SK-N-SH (cell line): ENCODE results near the gene GLE1. TPM values are rescaled to one million over a fixed set of nuclear protein-coding genes. Genes with fewer than 3 reads are reported as not detected.

Experiments
- CTCF ChIA-PET: fragments of 300-600, 350-600 bp; formaldehyde crosslinking; extraction: SDS; loops from one replicate; lab custom pipeline; 2021; lab: Yijun Ruan, JAX
- POLR2A ChIA-PET: fragments of 350-600 bp; sonication (Branson Sonifier 250); formaldehyde crosslinking; extraction: SDS; loops from one replicate; lab custom pipeline; 2020; ENCODE audit warnings: antibody characterized with exemption, inconsistent platforms; lab: Yijun Ruan, JAX
- DNase-seq: peaks from one replicate; pipeline ENCODE4 v3.0.0; 2012
- H2AFZ ChIP-seq: fragments of 200-600 bp; sonication (generic); 2 replicates; pipeline ENCODE4 v1.8.1; 2016; ENCODE audit warnings: antibody characterized with exemption, mild to moderate bottlenecking, low read depth
- H3F3A ChIP-seq: fragments of 200-600 bp; sonication (generic); replicated peaks from 2 replicates; pipeline ENCODE3; 2016; ENCODE audit warnings: antibody characterized with exemption, mild to moderate bottlenecking; ENCODE audit not compliant: insufficient read depth
- H3K27ac ChIP-seq, 2 experiments: fragments of 200-500 bp in 1 of 2; fragments of 200-600 bp in 1 of 2; sonication (Bioruptor generic) in 1 of 2; sonication (generic), shearing (Covaris generic) in 1 of 2; 2 replicates each; pipeline versions ENCODE4 v1.5.1 to v1.6.1; 2014 to 2016; ENCODE audit warnings: low read depth in 2 of 2, inconsistent platforms in 1 of 2, low read length in 1 of 2, mild to moderate bottlenecking in 1 of 2, mixed read lengths in 1 of 2
- H3K27me3 ChIP-seq: fragments of 200-600 bp; sonication (generic), shearing (Covaris generic); 2 replicates; pipeline ENCODE4 v1.6.1; 2016; ENCODE audit warnings: mixed run types; ENCODE audit not compliant: insufficient read depth
- H3K36me3 ChIP-seq, 2 experiments: fragments of 200-500 bp in 1 of 2; fragments of 200-600 bp in 1 of 2; sonication (Bioruptor generic) in 1 of 2; sonication (generic) in 1 of 2; replicated peaks in 1 of 2; 2 replicates each; pipeline versions ENCODE3 to v1.5.1; 2014 to 2016; ENCODE audit warnings: low read length in 1 of 2, mild to moderate bottlenecking in 1 of 2; ENCODE audit not compliant: insufficient read depth in 2 of 2, control insufficient read depth in 1 of 2
- H3K4me1 ChIP-seq, 2 experiments: fragments of 200-500 bp in 1 of 2; fragments of 200-600 bp in 1 of 2; sonication (Bioruptor generic) in 1 of 2; sonication (generic), shearing (Covaris generic) in 1 of 2; 2 replicates each; pipeline versions ENCODE4 v1.5.1 to v1.6.1; 2014 to 2016; ENCODE audit warnings: low read depth in 1 of 2, low read length in 1 of 2, mixed run types in 1 of 2; ENCODE audit not compliant: insufficient read depth in 2 of 2, control insufficient read depth in 1 of 2
- H3K4me2 ChIP-seq: fragments of 200-600 bp; sonication (generic), shearing (Covaris generic); 2 replicates; pipeline ENCODE4 v1.6.1; 2017; ENCODE audit warnings: mixed run types
- H3K4me3 ChIP-seq, 2 experiments: fragments of 200-500 bp in 1 of 2; fragments of 200-600 bp in 1 of 2; sonication (Bioruptor generic) in 1 of 2; sonication (generic), shearing (Covaris generic) in 1 of 2; 2 replicates each; pipeline versions ENCODE4 v1.5.1 to v1.8.1; 2014 to 2016; ENCODE audit warnings: low read depth in 2 of 2, inconsistent platforms in 1 of 2, low read length in 1 of 2, mild to moderate bottlenecking in 1 of 2, mixed read lengths in 1 of 2, moderate library complexity in 1 of 2
- H3K79me2 ChIP-seq: fragments of 200-600 bp; sonication (generic); 2 replicates; pipeline ENCODE4 v1.8.1; 2017; ENCODE audit warnings: mild to moderate bottlenecking; ENCODE audit not compliant: insufficient read depth
- H3K9ac ChIP-seq: fragments of 200-600 bp; sonication (generic); 2 replicates; pipeline ENCODE4 v1.6.1; 2017; ENCODE audit warnings: mixed run types
- H3K9me2 ChIP-seq: fragments of 200-600 bp; sonication (generic); 2 replicates; pipeline ENCODE4 v1.6.1; 2017; ENCODE audit warnings: mixed run types
- H3K9me3 ChIP-seq: fragments of 200-600 bp; sonication (generic); 2 replicates; pipeline ENCODE4 v1.6.1; 2017; ENCODE audit warnings: mixed run types, mild to moderate bottlenecking, moderate library complexity
- H4K20me1 ChIP-seq: fragments of 200-600 bp; sonication (generic); 2 replicates; pipeline ENCODE4 v1.6.1; 2017; ENCODE audit warnings: mild to moderate bottlenecking, mixed run types; ENCODE audit not compliant: insufficient read depth
- ELF1 ChIP-seq: IDR thresholded peaks from 2 replicates; pipeline ENCODE4 v1.4.0; 2012
- FOSL2 ChIP-seq: IDR thresholded peaks from 2 replicates; pipeline ENCODE4 v1.4.0; 2012; ENCODE audit warnings: low read depth, mild to moderate bottlenecking, moderate library complexity, borderline replicate concordance
- FOXJ3 ChIP-seq: sonication (generic); formaldehyde crosslinking; IDR thresholded peaks from 2 replicates; pipeline ENCODE4 v1.5.1; 2020; ENCODE audit warnings: mild to moderate bottlenecking, missing genetic modification reagents
- GABPA ChIP-seq: IDR thresholded peaks from 2 replicates; pipeline ENCODE4 v1.4.0; 2012; ENCODE audit warnings: low read depth, mild to moderate bottlenecking
- GATA2 ChIP-seq: sonication (generic); formaldehyde crosslinking; IDR thresholded peaks from 2 replicates; pipeline ENCODE4 v1.5.0; 2020; ENCODE audit warnings: mild to moderate bottlenecking, missing genetic modification reagents
- MEF2A ChIP-seq: IDR thresholded peaks from 2 replicates; pipeline ENCODE4 v1.4.0; 2012; ENCODE audit warnings: low read depth, borderline replicate concordance
- MXI1 ChIP-seq: IDR thresholded peaks from 2 replicates; pipeline ENCODE4 v1.6.1; 2012; ENCODE audit warnings: mild to moderate bottlenecking, low read depth, low read length, improper control_type of control experiment
- NRF1 ChIP-seq: IDR thresholded peaks from 2 replicates; pipeline ENCODE4 v1.6.1; 2012; ENCODE audit warnings: low read depth, mild to moderate bottlenecking, low read length
- RAD21 ChIP-seq: IDR thresholded peaks from 2 replicates; pipeline ENCODE4 v1.6.1; 2012; ENCODE audit warnings: mild to moderate bottlenecking, low read length
- RCOR1 ChIP-seq: fragments of 150-350 bp; IDR thresholded peaks from 2 replicates; pipeline ENCODE4 v1.6.1; 2017; ENCODE audit warnings: antibody characterized with exemption, low read length
- SMC3 ChIP-seq: IDR thresholded peaks from 2 replicates; pipeline ENCODE4 v1.6.1; 2012; ENCODE audit warnings: low read depth, low read length, improper control_type of control experiment
- YY1 ChIP-seq: IDR thresholded peaks from 2 replicates; pipeline ENCODE4 v1.4.0; 2012; ENCODE audit warnings: low read depth, mild to moderate bottlenecking
- WGBS: methylation state at CpG from one replicate; pipeline ENCODE4 v1.1.6; 2017; ENCODE audit warnings: low lambda C conversion rate; 5-methylcytosine and 5-hydroxymethylcytosine counted together
- polyA plus RNA-seq, 3 experiments: library from polyadenylated mRNA; depleted of rRNA; stranded (reverse); fragments of >200 nt; gene quantifications; 2 replicates each; pipeline ENCODE4 v1.2.3, GENCODE V29; 2012
- TF ChIP-seq, protein P1 (sequence below): IDR thresholded peaks from 2 replicates; pipeline ENCODE4 v1.4.0; 2012; ENCODE audit warnings: low read depth
- TF ChIP-seq, protein P2 (sequence below): fragments of 200-600 bp; sonication (generic); IDR thresholded peaks from 2 replicates; pipeline ENCODE4 v1.6.1; 2017; ENCODE audit warnings: antibody characterized with exemption, mild to moderate bottlenecking, moderate library complexity
- TF ChIP-seq, protein P3 (sequence below): fragments of 150-350 bp; IDR thresholded peaks from 2 replicates; pipeline ENCODE4 v1.6.1; 2017; ENCODE audit warnings: antibody characterized with exemption, low read length, low read depth, borderline replicate concordance

GLE1 gene
- polyA plus RNA-seq, 1 of the 3 experiments (the other 2 are of a cell fraction) = 13.8 TPM

DNA sequence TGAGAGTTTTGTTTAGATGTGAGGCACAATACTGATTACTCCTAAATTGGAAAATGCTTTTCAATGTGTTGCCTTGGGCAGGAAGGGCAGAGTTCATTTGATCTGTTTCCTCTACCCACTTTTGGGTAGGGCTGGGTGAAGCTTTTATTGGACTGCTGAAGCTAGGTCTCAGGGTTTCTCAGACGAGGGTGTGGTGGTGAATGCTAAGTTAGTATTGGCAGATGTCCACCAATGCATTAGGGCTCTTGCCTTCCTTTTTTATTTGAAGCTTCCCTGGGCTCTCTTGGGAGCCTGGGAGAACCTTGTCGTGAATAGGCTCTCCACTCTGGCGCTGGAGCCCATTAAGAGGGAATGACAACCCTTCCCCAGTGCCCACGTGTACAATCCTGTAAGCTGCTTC is 71.0 kb downstream of the GLE1 start:
- no peak for DNase-seq
- H3K27ac ChIP-seq = no peak overlapping the region

DNA sequence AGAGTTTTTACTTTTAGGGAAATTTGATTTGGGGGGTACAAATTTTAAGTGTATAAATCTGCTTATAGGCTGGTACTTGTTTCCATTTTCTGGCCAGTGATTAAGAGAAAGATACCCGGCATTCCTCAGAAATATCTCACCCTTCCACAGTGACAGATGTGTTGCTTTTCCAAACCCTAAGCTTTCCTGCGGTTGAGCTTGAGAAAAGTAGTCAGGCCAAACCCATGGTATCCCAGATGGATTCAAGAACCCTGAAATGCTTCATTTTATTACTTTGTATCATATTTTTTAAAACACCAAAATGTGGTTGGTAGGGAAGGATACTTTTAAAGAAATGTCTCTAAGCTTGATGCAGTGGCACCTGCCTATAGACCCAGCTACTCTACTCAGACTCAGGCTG is 71.4 kb downstream of the GLE1 start:
- Histone ChIP-seq H3K27ac (no peak overlapping the region), H2AFZ (no peak overlapping the region), H3K9me2 (no peaks in the 10 kb centered on the region), H3F3A (peaks cover 9% of the 10 kb centered on the region), H3K9ac (no peak overlapping the region), H4K20me1 (no peaks in the 10 kb centered on the region), H3K4me2 (no peak overlapping the region), H3K36me3 (peaks cover 81 to 83% of the 10 kb centered on the region in 2 experiments), H3K4me3 (no peak overlapping the region), H3K4me1 (no peaks in the 10 kb centered on the region), H3K27me3 (no peaks in the 10 kb centered on the region), H3K9me3 (no peaks in the 10 kb centered on the region), H3K79me2 (peaks cover 23% of the 10 kb centered on the region; the same call in 1 of the 2 replicates)
- WGBS = 96% methylated on average over 2 of the region's 2 CpGs
- DNase-seq = no peak
- ChIA-PET CTCF (interaction anchor here (0.9 kb wide), 1 partner anchor 14 kb away, joined by 3 read pairs; no protein-coding TSS in a partner anchor), POLR2A (no interaction called here)
- TF ChIP-seq GABPA = no peak
- TF ChIP-seq GATA2 (CRISPR knock-in tag) = no peak
- TF ChIP-seq MEF2A = no peak
- TF ChIP-seq FOSL2 = no peak
- TF ChIP-seq RAD21 = no peak
- TF ChIP-seq YY1 = no peak
- no peak for TF ChIP-seq RCOR1
- TF ChIP-seq NRF1 = no peak
- no peak for TF ChIP-seq SMC3
- TF ChIP-seq, protein P1, sequence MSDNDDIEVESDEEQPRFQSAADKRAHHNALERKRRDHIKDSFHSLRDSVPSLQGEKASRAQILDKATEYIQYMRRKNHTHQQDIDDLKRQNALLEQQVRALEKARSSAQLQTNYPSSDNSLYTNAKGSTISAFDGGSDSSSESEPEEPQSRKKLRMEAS = no peak
- TF ChIP-seq, protein P2, sequence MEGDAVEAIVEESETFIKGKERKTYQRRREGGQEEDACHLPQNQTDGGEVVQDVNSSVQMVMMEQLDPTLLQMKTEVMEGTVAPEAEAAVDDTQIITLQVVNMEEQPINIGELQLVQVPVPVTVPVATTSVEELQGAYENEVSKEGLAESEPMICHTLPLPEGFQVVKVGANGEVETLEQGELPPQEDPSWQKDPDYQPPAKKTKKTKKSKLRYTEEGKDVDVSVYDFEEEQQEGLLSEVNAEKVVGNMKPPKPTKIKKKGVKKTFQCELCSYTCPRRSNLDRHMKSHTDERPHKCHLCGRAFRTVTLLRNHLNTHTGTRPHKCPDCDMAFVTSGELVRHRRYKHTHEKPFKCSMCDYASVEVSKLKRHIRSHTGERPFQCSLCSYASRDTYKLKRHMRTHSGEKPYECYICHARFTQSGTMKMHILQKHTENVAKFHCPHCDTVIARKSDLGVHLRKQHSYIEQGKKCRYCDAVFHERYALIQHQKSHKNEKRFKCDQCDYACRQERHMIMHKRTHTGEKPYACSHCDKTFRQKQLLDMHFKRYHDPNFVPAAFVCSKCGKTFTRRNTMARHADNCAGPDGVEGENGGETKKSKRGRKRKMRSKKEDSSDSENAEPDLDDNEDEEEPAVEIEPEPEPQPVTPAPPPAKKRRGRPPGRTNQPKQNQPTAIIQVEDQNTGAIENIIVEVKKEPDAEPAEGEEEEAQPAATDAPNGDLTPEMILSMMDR = no peak
- no peak for TF ChIP-seq ELF1
- no peak for TF ChIP-seq FOXJ3

More for the DNA sequence above, 71.0 kb downstream of the GLE1 start:
- ChIA-PET CTCF (interaction anchor here (0.9 kb wide), 1 partner anchor 14 kb away, joined by 3 read pairs; no protein-coding TSS in a partner anchor), POLR2A (no interaction called here)
- Histone ChIP-seq H2AFZ (no peak overlapping the region), H3K4me2 (no peak overlapping the region), H3K79me2 (peaks cover 27% of the 10 kb centered on the region), H3K4me1 (no peaks in the 10 kb centered on the region), H3K27me3 (no peaks in the 10 kb centered on the region), H4K20me1 (no peaks in the 10 kb centered on the region), H3K36me3 (peaks cover 76 to 79% of the 10 kb centered on the region in 2 experiments), H3K9me3 (no peaks in the 10 kb centered on the region), H3K9ac (no peak overlapping the region), H3K9me2 (no peaks in the 10 kb centered on the region), H3K4me3 (no peak overlapping the region), H3F3A (peaks cover 4% of the 10 kb centered on the region)
- TF ChIP-seq SMC3 (no peak), FOXJ3 (no peak), MXI1 (no peak), YY1 (no peak), GABPA (no peak), FOSL2 (no peak)
- TF ChIP-seq, protein P1 = no peak
- TF ChIP-seq, protein P3, sequence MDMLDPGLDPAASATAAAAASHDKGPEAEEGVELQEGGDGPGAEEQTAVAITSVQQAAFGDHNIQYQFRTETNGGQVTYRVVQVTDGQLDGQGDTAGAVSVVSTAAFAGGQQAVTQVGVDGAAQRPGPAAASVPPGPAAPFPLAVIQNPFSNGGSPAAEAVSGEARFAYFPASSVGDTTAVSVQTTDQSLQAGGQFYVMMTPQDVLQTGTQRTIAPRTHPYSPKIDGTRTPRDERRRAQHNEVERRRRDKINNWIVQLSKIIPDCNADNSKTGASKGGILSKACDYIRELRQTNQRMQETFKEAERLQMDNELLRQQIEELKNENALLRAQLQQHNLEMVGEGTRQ = no peak
- 92% methylated on average over 4 of the region's 4 CpGs for WGBS
